ENCODE data around the gene LIMS2.

Gene LIMS2

DNA sequence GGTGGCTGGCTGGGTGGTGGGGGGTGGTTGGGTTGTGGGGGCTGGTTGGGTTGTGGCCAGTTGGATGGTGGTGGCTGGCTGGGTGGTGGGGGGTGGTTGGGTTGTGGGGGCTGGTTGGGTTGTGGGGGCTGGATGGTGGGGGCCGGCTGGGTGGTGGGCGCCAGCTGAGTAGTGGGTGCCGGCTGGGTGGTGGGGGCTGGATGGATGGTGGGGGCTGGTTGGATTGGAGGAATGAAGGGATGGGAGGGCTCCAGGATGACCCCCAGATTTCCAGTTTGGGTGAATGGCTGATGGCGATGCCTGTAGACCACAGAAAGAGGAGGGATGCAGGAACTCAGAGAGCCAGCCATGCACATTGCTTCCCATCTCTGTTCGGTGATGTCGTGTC is 56.1 kb downstream of the LIMS2 start:
- DNase-seq = no peak

DNA sequence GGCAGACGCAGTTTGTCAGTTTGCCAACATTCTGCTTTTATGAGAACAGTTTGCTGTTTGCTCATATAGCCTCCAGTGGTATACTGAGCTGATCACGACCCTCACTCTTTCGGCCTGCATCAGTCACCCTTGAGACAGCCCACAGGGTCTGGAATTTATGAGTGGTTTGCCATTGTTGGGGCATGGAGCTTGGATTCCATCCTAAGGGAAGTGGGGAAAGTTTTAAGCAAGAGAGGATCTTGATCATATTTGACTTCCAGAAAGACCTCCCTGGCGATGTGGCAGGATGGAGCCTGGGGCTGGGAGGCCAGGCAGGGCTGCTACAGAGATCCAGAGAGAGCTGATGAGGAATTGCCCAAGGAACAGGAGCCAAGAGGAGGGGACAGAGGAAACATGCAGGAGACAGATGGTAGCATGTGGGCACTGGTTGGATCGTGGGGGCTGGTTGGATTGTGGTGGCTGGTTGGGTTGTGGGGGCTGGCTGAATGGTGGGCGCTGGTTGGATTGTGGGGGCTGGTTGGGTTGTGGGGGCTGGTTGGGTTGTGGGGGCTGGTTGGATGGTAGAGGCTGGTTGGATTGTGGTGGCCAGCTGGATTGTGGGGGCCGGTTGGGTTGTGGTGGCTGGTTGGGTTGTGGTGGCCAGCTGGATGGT is 56.7 kb downstream of the LIMS2 start:
- no peak for DNase-seq

DNA sequence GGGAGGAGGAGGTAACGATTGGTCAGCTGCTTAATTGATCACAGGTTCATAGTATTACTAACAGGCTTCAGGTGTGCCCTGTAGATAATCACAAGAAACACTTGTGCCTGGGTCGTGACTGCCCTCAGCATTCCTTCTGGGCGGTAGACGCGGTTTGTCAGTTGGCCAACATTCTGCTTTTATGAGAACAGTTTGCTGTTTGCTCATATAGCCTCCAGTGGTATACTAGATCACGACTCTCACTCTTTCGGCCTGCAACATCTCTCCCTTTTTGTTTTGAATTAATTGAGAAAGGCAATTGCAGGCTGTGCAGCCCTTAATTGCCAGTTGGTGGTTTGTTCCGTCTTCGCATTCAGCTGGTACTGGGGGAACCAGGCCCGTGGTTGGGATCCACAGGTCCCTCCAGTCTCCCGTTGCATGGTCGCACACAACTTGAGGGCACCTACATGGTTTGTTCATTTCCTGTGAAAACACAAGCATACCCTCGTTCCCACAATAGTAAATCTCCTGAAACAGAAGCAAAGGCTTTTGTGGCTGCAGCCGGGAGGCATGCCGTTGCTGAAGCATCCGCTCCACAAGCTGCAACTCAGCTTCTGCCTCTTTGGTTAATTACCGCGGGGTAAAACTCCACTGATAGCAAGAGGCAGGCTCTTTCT is 59.7 kb downstream of the LIMS2 start:
- no peak for DNase-seq

DNA sequence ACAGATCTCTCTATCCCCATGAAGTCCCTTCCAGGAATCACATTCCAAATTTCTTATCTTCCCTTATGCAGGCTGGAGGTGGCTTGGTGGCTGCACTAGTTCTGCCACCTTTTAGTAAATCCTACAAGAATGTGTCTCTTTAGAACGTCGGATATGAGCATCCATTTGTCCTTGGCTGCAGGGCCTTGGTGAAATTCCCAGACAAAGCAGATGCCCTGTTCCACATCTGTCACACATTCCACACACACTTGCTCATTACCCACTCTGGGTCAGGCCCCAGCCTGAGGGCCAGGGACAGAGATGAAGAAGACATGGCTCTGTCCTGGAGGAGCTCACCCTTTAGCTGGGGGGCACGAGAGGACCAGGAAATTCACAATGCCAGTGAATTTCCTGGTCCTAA is 60.6 kb downstream of the LIMS2 start:
- no peak for DNase-seq

DNA sequence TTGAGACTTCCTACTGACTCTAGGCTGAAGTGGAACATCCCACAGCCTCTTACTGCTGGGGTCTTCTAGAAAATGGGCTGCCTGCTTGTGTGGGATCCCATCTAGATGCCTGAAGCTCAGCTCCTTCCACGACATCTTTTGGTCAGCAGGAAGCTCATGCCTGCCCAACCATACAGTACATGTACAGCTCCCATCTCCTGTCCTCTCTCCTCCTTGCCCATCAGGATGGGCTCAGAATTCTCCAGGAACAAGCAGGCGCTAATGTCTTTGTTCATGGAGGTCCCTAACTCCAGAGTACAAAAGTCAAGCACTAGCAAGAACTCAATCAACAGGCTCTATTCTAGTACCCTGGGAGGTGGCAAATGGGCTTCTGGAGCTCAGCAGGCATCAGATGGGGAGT is 61.1 kb downstream of the LIMS2 start:
- no peak for DNase-seq

DNA sequence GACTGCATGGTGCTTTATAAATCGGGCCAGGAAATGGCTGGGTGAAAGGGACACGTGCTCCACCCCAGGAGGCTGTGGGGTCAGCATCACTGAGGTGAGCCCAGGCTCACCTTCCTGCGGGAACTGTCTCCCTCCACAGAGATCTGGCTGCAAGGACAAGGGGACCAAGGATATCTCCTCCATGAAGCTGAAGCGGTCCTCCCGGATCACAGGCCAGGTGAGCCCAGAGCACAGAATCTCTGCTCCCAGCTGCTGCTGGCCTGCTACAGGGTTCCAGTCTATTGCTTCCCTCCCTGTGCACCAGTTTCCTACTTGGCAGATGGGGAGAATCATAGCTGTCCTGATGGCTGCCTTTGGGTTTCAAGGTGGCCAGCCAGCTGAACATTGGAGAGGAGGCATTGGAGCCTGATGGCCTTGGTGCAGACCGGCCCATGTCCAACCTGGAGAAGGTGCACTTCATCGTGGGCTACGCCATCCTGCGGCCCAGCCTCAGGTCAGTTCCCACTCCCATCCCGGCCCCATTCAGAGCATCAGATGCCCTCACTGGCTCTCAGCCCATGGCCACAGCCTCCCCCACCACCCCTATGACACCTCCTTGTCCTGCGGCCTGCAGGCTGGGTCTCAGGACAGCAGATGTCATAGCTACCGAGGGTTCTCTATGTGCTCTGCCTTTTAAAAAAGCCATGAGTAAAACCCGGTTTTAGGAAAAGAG is 63.1 kb downstream of the LIMS2 start:
- DNase-seq = no peak

DNA sequence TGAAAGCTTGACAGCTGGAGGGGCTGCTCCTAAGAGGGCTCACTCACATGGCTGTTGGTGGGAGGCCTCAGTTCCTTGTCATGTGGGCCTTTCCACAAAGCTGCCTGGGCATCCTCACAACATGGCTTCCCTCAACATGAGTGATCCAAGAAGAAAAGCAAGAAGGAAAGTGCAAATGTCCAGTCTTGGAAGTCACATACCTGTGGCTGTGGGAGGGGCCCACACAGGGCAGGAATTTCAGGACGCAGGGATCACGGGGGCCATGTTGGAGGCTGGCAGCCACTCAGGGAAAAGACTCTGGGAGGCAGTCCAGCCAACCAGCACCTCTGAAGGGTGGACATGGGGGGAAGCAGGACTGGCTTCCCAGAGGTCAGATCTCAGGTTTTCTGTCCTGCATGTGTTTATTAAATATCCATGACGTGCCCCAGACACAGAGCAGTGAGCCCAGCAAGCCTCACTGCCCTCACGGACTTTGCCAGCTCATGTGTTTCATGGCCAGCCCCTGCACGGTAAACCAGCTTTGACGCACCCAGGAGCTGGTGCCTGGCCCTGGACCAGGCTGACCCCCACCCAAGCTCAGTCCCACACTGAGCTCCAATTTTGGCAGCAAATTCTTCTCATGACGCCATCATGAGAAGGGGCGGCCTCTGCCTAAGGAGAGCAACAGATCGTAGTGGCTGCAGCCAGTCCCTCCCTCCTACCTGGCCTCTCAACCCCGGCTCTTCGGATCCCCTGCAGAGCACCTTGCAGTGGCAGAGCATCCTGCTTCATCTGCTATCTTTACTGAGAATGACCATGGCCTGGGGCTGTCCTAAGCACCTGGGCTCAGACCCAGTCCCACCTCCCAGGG is 64.0 kb downstream of the LIMS2 start:
- DNase-seq = no peak

DNA sequence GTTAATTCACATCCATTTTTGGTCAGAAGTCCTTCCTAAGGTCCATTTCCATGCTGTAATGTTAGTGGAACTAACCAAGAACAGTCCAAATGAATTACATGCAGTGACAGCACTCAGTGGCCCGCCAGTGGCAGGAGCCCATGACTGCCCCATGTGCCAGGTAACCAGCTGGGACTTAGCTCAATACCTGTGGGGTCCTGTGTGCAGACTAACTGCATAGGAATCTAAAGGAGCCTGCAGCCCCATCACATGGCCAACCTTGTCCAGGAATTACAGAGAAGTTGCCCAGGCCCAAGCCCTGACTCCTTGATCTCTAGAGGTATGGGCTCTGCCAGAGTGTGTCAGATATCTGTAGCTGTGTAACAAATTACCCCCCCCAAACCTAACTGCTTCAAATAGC is 64.8 kb downstream of the LIMS2 start:
- DNase-seq = no peak

DNA sequence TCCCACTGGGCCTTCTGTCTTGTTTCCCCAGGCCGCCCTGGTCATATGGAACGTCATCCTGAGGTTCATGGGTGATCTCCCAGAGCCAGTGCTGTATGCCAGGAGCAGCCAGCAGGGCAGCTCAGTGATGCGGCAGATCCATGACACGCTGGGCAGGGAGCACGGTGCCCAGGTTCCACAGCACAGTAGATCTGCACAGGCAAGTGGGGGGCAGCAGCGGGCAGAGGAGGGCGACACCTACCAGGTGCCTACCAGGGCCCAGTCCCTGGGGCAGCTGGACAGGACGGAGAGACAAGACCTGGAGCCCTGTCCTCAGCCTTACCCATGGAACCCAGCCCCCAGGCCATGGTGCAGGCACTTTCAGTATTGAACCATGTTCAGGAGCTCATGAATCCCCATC is 65.5 kb downstream of the LIMS2 start:
- no peak for DNase-seq

DNA sequence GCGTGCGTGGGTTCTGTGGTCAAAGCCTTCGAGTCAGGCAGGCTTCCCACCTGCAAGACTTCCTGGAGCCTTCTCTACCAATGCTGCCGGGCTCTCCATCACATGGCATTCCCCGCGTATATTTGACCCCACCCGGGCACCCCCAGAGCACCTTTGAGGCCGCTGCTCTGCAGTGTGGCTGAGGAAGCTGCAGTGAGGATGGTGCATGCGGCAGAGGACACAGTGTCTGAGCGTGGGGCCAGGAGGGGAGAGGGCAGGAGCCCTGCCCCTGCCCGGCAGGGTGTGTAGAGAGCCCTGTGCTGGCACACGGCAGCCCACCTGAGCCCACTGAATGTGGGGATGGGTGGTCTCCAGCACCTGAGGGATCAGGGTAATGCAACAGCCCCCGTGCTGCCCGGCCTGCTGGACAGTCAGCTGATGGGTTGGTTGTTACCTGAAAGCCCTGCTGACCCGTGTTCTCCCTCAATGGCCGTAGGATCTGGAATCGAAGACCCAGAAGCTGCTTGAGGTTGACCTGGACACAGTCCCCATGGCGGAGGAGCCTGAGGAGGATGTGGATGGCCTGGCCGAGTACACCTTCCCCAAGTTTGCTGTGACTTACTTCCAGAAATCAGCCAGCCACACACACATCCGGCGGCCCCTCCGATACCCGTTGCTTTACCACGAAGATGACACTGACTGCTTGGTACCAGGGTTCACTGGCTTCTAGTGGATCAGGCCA is 66.1 kb downstream of the LIMS2 start:
- no peak for DNase-seq

DNA sequence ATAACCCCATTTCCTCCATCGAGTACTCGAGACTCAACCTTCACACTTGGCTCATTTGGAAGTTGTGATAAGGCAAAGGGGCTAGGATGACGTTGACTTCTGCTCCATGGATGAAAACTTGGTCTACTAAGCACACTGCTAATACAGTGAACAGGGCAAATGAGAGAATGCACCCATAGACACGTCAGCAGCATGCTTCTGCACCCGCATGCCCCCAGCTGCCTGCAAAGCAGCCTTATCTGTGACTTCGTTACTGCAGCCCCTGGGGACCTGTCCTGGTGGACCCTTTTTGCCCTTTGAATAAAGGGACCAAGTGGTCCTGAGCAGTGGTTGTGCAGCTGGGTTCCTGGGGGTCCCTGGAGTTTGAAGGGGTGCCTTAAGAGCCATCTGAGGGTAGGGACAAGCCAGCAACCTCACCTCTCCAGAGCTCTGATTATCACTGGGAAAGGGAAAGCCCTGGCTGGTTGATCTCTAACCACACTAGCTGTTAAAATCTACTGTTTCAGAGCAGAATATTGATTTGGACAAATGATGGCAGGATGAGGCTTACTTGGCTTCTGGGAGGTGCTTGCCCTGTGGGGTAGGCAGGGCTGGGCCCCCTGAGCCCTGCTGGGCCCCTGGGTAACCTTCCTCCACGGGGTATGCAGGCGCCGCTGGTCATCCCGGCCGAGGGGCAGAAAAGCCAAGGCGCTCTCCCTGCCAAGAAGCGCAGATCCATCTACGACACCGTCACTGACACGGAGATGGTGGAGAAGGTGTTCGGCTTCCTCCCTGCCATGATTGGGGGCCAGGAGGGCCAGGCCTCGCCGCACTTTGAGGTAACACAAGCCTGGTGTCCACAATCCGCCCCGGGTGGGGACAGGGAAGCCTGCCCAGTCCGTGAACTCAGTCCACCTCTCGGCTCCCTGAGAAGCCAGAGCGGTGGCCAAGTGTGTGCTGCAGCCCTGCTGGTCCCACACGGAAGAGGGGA is 67.0 kb downstream of the LIMS2 start:
- no peak for DNase-seq

DNA sequence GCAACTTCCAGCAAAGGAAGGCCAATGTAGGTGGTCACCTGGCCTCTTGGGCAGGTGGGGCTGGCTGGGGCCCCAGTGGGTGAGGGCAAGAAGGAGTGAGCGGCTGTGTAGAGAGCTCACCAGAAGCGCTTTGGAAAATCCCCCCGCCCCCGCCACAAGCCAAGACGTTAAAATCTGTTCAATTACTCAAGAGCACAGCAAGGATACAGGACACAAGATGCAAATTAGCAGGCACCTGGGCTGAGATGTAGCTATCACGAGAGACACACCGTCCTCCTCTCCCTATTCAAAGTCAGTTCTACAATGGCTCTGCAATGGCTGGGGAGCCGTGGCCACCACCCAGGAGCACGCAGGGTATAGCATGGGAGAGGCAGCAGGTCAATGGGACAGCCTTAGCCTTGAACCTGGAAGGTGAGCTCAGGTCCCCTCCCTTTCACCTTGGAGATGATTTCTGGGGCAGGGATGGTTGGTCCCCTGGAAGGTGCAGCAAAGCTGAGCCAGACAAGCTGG is 67.9 kb downstream of the LIMS2 start:
- no peak for DNase-seq

DNA sequence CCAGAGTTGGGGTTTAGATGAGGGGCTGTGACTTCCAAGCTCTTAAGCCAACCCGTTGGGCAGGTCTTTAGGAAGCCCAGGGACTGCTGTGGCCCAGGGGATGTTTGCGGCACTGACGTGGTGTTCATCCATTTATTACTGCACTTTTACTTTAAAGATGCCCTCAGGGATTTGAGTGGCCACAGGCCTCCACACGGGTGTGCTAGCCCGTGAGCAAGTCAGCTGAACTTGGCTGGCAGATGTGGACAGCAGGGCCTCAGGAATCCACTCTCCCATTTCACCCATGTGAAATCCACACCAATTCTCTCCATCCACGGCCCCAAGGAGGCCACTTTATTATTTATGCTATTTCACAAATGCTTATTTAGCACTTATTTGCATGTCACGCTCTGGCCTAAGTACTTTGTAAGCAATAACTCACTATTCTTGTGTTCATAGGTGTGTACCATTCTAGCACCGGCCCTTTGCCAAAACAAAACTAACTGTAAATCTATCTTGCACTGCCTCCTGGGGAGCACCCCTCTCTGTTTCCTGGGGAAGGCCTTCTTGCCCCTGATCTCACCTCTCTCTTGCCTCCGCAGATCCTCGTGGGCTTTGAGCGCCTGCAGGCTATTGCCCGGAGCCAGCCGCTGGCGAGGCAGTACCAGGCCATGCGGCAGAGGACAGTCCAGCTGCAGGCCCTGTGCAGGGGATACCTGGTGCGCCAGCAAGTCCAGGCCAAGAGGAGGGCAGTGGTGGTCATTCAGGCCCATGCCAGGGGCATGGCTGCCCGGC is 68.5 kb downstream of the LIMS2 start:
- no peak for DNase-seq

DNA sequence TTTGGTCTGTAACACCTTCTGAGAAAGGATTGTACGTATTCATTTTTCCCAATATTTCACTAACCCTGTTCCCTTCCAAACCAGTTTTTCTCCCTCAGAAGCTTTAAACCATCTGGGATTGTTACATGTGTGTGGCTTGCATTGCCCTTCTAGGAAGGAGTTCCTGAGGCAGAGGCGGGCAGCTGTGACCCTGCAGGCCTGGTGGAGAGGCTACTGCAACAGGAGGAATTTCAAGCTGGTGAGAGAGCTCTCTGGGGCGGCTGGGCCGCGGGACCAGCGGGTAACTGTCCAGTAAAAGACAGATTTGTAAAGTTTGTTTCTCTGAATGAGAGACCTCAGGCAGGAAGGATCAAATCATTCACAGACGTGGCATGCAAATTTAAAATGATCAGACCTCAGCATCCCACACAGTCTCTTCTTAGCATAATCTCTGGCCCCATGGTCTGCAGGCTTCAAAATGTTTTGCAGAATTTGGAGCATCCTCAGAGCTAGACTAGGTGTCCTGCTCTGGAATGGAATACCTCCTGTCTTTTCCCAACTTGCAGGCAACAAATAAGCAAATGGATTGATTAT is 69.6 kb downstream of the LIMS2 start:
- no peak for DNase-seq

DNA sequence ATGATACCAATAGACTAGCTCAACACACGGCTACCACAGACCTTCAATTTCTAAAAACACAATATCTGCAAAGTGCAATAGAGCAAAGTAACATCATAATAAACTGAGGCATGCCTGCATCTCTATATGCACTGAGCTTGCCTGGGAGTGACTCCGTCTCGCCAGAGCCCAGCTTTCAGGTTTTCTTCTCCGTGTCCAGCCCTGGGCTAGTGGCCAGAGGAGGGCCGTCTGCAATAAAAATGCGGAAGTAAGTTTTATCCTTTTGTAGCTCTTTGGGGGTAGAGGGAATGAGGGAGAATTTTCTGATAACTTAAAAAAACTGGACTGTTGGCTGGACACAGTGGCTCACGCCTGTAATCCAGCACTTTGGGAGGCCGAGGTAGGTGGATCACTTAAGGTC is 70.3 kb downstream of the LIMS2 start:
- DNase-seq = no peak

DNA sequence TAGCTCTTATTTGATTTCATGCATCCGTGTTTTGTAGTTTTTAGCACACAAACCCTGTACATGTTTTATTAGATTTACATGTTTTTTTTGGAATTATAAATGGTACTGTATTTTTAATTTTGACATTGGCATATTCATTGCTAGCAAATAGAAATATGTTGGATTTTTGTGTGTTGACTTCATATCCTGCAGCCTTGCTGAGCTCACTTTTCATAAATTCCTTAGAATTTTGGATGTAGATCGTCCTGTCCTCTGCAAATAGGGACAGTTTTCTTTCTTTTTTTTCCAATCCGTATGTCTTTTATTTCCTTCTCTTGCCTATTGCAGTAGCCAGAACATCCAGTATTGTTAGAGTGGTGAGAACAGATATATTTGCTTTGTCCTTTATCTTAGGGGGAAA is 76.1 kb downstream of the LIMS2 start:
- no peak for DNase-seq

DNA sequence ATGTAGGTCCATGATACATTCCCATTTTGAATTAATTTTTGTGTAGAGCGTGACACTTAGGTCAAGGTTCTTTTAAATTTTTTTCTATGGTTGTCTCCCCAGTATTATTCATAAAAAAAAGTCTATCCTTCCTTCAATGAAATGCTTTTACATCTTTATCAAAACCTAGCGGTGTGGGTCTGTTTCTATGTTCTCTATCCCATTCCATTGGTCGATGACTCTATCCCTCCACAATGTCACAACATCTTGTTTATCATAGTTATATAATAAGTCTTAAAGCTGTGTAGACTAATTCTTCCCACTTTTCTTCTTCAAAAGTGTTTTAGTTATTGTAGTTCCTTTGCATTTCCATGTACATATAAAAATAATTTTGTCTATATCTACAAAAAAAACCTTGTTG is 76.6 kb downstream of the LIMS2 start:
- no peak for DNase-seq

DNA sequence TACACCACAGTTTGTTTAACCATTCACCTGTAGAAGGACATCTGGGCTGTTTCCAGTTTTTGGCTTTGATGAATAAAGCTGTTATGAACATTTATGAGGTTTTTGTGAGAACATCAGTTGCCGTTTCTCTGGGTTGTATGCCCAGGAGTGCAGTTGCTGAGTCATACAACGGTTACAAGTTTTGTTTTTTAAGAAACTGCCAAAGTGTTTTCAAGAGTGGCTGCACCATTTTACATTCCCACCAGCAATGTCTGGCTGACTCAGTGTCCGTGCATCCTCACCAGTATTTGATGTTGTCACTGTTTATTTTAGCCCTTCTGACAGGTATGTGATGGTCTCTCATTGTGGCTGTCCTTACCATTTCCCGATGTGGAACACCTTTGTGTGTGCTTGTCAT is 77.3 kb downstream of the LIMS2 start:
- no peak for DNase-seq

DNA sequence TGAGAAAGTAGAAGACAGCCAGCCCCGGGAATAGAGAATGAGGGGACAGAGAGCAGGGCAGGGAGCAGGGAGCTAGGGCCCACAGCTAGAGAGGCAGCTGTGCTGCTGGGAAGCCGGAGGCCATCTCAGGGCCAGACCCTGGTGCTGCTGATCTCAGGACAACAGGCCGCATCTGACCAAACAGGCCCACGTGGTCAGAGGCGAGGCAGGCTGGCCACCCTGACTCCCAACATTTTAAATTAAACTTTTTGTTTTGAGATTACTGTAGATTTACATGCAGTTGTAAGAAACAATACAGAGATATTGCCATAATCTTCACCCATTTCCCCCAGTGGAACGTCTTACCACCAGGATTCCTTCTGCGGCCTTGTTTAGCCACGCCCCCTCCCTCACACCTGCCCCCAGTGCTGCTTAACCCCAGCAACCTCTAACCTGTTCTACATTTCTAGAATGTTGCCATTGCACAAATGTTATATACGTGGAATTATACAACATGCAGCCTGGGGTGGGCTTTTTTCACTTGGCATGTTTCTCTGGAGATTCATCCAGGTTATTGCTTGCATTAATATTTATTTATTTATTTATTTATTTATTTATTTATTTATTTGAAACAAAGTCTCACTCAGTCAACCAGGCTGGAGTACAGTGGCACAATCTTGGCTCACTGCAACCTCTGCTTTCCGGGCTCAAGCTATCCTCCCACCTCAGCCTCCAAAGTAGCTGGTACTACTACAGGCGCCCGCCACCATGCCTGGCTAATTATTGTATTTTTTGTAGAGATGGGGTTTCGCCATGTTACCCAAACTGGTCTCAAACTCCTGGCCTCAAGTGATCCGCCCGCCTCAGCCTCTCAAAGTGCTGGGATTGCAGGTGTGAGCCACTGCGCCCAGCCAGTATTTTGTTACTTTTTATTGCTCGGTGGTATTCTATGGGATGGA is 78.0 kb downstream of the LIMS2 start:
- DNase-seq = no peak
